Heart left ventricle (tissue), 16 donors: ENCODE measurements around the gene CHCHD3. TPM values are rescaled to one million over a fixed set of nuclear protein-coding genes. Genes with fewer than 3 reads are reported as not detected.

ENCODE experiments used
- ATAC-seq, 4 donors: fragments of 200-7000 bp; cut with Tn5 transposase; one replicate each; pipeline ENCODE4 v1.9.1; 2020 to 2022; ENCODE audit warnings: moderate library complexity in 4 of 4, mild to moderate bottlenecking in 3 of 4, moderate number of reproducible peaks in 1 of 4
- DNase-seq, 5 donors: peaks; one replicate each; pipeline ENCODE4 v3.0.0-alpha.2; 2020
- H3K27ac ChIP-seq, 12 donors: fragments of 200-600 bp; sonication (generic) in 4 of 12; one replicate each; pipeline versions ENCODE4 v1.5.0 to v1.8.0; 2016 to 2022; ENCODE audit warnings: mild to moderate bottlenecking in 2 of 12
- H3K27me3 ChIP-seq, 9 donors: fragments of 200-600 bp; sonication (generic) in 2 of 9; one replicate each; pipeline versions ENCODE4 v1.5.1 to v1.8.0; 2016 to 2022; ENCODE audit warnings: mild to moderate bottlenecking in 3 of 9
- H3K36me3 ChIP-seq, 9 donors: fragments of 200-600 bp; sonication (generic) in 2 of 9; one replicate each; pipeline versions ENCODE4 v1.5.0 to v1.8.0; 2018 to 2022; ENCODE audit warnings: mild to moderate bottlenecking in 2 of 9
- H3K4me1 ChIP-seq, 12 donors: fragments of 200-600 bp; sonication (generic) in 4 of 12; one replicate each; pipeline versions ENCODE4 v1.5.0 to v1.8.0; 2016 to 2022; ENCODE audit warnings: mild to moderate bottlenecking in 3 of 12
- H3K4me3 ChIP-seq, 12 donors: fragments of 200-600 bp; sonication (generic) in 4 of 12; one replicate each; pipeline versions ENCODE4 v1.5.0 to v1.8.0; 2017 to 2022; ENCODE audit warnings: mild to moderate bottlenecking in 9 of 12, moderate library complexity in 4 of 12
- H3K9me3 ChIP-seq, 12 donors: fragments of 200-600 bp; sonication (generic) in 4 of 12; one replicate each; pipeline versions ENCODE4 v1.5.0 to v1.8.0; 2016 to 2022; ENCODE audit warnings: mild to moderate bottlenecking in 1 of 12
- POLR2A ChIP-seq, 2 donors: fragments of 450-650 bp; IDR thresholded peaks; one replicate each; pipeline ENCODE4 v1.6.1; 2017; ENCODE audit warnings: antibody characterized with exemption in 2 of 2, mild to moderate bottlenecking in 2 of 2, moderate library complexity in 2 of 2
- WGBS, 4 donors: extraction: QIAGEN DNeasy Blood & Tissue Kit in 2 of 4; methylation state at CpG; one replicate each; pipeline versions ENCODE4 v1.1.5 to v1.1.7; 2013 to 2018; 5-methylcytosine and 5-hydroxymethylcytosine counted together
- intact Hi-C, 10 donors: fragments of 100-400 bp; cut with DNase I; formaldehyde crosslinking; loops; one replicate each; pipeline versions ENCODE4 v1.11.1 to v1.14.2; 2022
- polyA plus RNA-seq, 2 donors: library from polyadenylated mRNA; stranded (reverse); fragments of 200-250 nt; gene quantifications; one replicate each; pipeline ENCODE4 v1.2.3, GENCODE V29; 2013
- total RNA-seq, 9 donors: library from RNA; depleted of rRNA in 2 of 9; stranded (reverse); fragments of >200 nt in 2 of 9; fragmentation: NEBNext Ultra II Directional in 3 of 9; extraction: Animal tissue kit (Norgen Biotek cat#: 25700) in 3 of 9; gene quantifications; one replicate each; pipeline versions ENCODE4 v1.1.0 to v1.2.4, GENCODE V29; 2016 to 2023
- TF ChIP-seq, protein P1 (sequence below), 12 donors: fragments of 200-600 bp; sonication (generic) in 4 of 12; IDR thresholded peaks; one replicate each; pipeline versions ENCODE4 v1.5.0 to v1.8.0; 2018 to 2022; ENCODE audit warnings: antibody characterized with exemption in 12 of 12, mild to moderate bottlenecking in 5 of 12
- donor health status: ischemic (EF 13 %, LVEDD 7.1; RV severe dilation, severe dysfunction).
- donor health status: healthy with polysubstance abuse.
- donor health status: DM: no; HTN: yes; CAD: no.
- donor health status: DM: no; HTN: no; CAD: no.
- donor health status: ischemic (EF 25% LVEDD 6.9; RV normal size, moderate dysfunction).
- donor health status: ischemic (EF 25% LVEDD 5.7; RV mildly dilated, moderate dysfunction).
- donor health status: healthy.
- donor health status: DM: yes; HTN: yes; CAD: no.
- donor health status: ischemic (EF 35%, LVEDD 5.7; RV mildly dilated, moderate dysfunction).
- donor health status: nonischemic (EF 11% LVEDD 7.7; RV severe dilation, severe dysfunction).
- donor health status: DM: yes; HTN: yes; CAD: no.
- donor health status: PGD.
- donor health status: ischemic (EF 29% LVEDD 5.4; RV normal size, mild dysfunction).
- donor health status: nonischemic (EF 23%, LVEDD 6.1; RV moderate dilation, normal function).

The CHCHD3 gene
- total and polyA plus RNA-seq, 11 donors: 92.9 to 197 (median 176) TPM

DNA sequence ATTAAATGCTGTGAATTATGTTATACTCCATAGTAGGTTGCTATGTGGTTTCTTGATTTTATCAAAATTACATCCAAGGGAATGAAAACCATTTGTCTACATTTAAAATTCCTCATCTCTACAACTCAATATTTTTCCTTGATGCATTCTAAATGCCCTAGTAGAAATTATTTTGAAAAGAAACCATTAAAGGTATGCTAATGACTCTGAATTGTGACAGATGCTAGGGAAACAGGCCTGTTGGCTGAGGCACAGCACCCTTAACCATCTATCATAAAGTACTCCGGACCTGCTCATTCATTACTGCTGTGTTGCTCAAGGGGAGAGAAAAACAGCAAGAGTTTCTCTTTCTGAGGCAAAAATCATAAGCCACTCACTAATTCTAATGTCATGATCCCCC lies 131.2 kb downstream of the CHCHD3 start:
- 86 to 100% (median 94%) methylated on average over 1 of the region's 1 CpG for WGBS, 4 donors
- no peak for ATAC-seq
- Histone ChIP-seq H3K4me3 (no peak overlapping the region), H3K27ac (no peak overlapping the region), H3K4me1 (no peaks in the 10 kb centered on the region), H3K36me3 (peaks cover 0 to 4% (median 0%) of the 10 kb centered on the region in 9 donors), H3K27me3 (no peaks in the 10 kb centered on the region), H3K9me3 (no peaks in the 10 kb centered on the region)
- no peak for DNase-seq
- intact Hi-C loops: no loop called here
- TF ChIP-seq POLR2A (IDR thresholded peaks at IDR 0.05): no peak
- TF ChIP-seq, protein P1, sequence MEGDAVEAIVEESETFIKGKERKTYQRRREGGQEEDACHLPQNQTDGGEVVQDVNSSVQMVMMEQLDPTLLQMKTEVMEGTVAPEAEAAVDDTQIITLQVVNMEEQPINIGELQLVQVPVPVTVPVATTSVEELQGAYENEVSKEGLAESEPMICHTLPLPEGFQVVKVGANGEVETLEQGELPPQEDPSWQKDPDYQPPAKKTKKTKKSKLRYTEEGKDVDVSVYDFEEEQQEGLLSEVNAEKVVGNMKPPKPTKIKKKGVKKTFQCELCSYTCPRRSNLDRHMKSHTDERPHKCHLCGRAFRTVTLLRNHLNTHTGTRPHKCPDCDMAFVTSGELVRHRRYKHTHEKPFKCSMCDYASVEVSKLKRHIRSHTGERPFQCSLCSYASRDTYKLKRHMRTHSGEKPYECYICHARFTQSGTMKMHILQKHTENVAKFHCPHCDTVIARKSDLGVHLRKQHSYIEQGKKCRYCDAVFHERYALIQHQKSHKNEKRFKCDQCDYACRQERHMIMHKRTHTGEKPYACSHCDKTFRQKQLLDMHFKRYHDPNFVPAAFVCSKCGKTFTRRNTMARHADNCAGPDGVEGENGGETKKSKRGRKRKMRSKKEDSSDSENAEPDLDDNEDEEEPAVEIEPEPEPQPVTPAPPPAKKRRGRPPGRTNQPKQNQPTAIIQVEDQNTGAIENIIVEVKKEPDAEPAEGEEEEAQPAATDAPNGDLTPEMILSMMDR (IDR thresholded peaks at IDR 0.05): no peak

DNA sequence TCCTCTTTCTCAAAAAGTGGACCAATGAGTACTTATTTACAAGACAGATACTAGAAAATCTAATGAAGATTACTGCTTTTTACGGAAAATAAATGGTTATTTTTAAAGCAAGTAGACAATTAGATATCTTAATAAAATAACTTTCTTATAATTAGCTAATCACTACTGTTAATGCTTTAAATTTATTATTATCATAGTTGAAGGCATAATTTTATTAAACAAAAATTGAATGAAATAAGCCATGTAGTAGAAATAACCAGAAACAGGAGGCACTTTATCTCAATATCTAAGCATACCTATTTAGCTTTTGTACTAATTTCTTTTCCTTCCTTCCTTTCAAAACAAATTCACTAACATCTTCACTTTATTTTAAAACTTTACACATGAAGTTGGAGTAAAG lies 134.9 kb downstream of the CHCHD3 start:
- DNase-seq: no peak
- Histone ChIP-seq H3K4me1 (no peaks in the 10 kb centered on the region), H3K4me3 (no peak overlapping the region), H3K36me3 (peaks cover 0 to 4% (median 0%) of the 10 kb centered on the region in 9 donors), H3K27ac (no peak overlapping the region), H3K9me3 (no peaks in the 10 kb centered on the region), H3K27me3 (no peaks in the 10 kb centered on the region)
- WGBS, 4 donors: 97 to 100% (median 97%) methylated on average over 1 of the region's 1 CpG
- no peak for ATAC-seq
- TF ChIP-seq POLR2A (IDR thresholded peaks at IDR 0.05): no peak
- TF ChIP-seq, protein P1 (IDR thresholded peaks at IDR 0.05): no peak
- intact Hi-C loops: no loop called here

DNA sequence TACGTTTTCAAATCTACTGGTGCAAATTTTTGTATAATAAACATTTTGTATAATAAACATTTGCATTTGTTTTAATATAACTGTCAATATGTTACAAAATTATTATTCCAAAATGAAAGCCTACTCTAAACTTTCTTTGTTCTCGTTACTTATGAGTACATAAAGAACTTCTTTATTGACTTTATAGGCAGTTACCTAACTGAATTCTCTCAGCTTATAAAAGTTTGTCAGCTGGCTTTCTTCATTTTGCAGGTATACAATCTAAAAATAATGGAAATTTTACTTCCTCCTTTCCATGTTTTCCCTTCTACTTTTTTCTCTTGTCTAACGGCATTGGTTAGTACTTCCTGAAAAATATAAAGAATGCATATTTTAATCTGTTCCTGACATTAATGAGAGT lies 137.1 kb downstream of the CHCHD3 start:
- intact Hi-C loops: no loop called here
- 95 to 96% (median 95%) methylated on average over 3 of the region's 3 CpGs for WGBS, 4 donors
- DNase-seq (no peak), ATAC-seq (no peak)
- peaks cover 0 to 4% (median 0%) of the 10 kb centered on the region in 12 donors for H3K4me1 ChIP-seq
- no peaks in the 10 kb centered on the region for H3K27me3 ChIP-seq
- TF ChIP-seq POLR2A (IDR thresholded peaks at IDR 0.05): no peak
- TF ChIP-seq, protein P1 (IDR thresholded peaks at IDR 0.05): no peak
- H3K9me3 ChIP-seq: no peaks in the 10 kb centered on the region
- H3K27ac ChIP-seq: no peak overlapping the region
- peaks cover 0 to 4% (median 0%) of the 10 kb centered on the region in 9 donors for H3K36me3 ChIP-seq
- H3K4me3 ChIP-seq: no peak overlapping the region

DNA sequence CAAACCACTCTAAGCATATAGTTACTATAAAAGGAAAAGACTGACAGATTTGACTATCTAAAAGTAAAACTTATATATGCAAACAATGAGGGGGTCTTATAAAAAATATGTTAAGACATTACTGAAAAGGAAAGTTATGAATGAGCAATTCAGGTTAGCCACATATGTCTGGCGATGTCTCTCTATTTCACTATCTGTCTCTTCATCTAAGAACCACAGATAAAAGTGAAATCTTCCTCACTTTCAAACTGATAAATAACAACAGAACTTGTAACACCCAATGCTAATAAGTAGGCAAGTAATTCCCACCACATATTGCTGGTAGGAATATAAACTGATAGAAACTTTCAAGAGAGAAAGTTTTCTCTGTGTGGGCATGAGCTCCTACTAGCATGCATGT lies 138.2 kb downstream of the CHCHD3 start:
- TF ChIP-seq, protein P1 (IDR thresholded peaks at IDR 0.05): no peak
- TF ChIP-seq POLR2A (IDR thresholded peaks at IDR 0.05): no peak
- H3K4me1 ChIP-seq: peaks cover 0 to 4% (median 0%) of the 10 kb centered on the region in 12 donors
- DNase-seq: no peak
- WGBS, 4 donors: 93 to 100% (median 96%) methylated on average over 1 of the region's 1 CpG
- no peak overlapping the region for H3K27ac ChIP-seq
- no peak for ATAC-seq
- no peak overlapping the region for H3K4me3 ChIP-seq
- no peaks in the 10 kb centered on the region for H3K27me3 ChIP-seq
- no peaks in the 10 kb centered on the region for H3K9me3 ChIP-seq
- intact Hi-C loops: no loop called here
- H3K36me3 ChIP-seq: no peaks in the 10 kb centered on the region
